HepG2 (cell line): ENCODE data around the gene RASAL1. TPM values are rescaled to one million over a fixed set of nuclear protein-coding genes. Genes with fewer than 3 reads are reported as not detected.

Source experiments
- ATAC-seq: fragments of 200-7000 bp; cut with Tn5 transposase; 3 replicates; pipeline ENCODE4 v1.9.1; 2020; ENCODE audit warnings: mild to moderate bottlenecking, moderate library complexity
- BruUV-seq: library from RNA; stranded (reverse); fragments of 400-500 nt; replicated peaks from 2 replicates; lab custom pipeline; 2021; lab: Mats Ljungman, UMichigan
- CTCF ChIA-PET: fragments of 300-600 bp; formaldehyde crosslinking; extraction: SDS; loops from one replicate; lab custom pipeline; 2021; ENCODE audit warnings: low total read pairs, inconsistent platforms, low intra/inter-chr PET ratio; lab: Yijun Ruan, JAX
- POLR2A ChIA-PET: fragments of 350-600 bp; sonication (Branson Sonifier 250); formaldehyde crosslinking; loops from one replicate; lab custom pipeline; 2020; ENCODE audit warnings: antibody characterized with exemption, inconsistent platforms; lab: Yijun Ruan, JAX
- DNase-seq: peaks from one replicate; pipeline ENCODE4 v3.0.0-alpha.2; 2015; ENCODE audit warnings: low spot score
- FAIRE-seq: peaks from 3 replicates; lab custom pipeline; 2011; peaks lifted over from hg19 to GRCh38; lab: Jason Lieb, UNC
- H2AFZ ChIP-seq: one replicate; pipeline ENCODE4 v1.6.1; 2011; ENCODE audit warnings: low read length, inconsistent platforms
- H3K27ac ChIP-seq: fragments of 300-600 bp; 3 replicates; pipeline ENCODE4 v1.8.0; 2011; ENCODE audit warnings: mixed run types, mild to moderate bottlenecking, mixed read lengths, low read length, inconsistent platforms; ENCODE audit not compliant: insufficient read depth; ENCODE audit errors: extremely low read length
- H3K27me3 ChIP-seq, 2 experiments: fragments of 200-600 bp in 1 of 2; 2 replicates in 1 of 2; 3 replicates in 1 of 2; pipeline versions ENCODE4 v1.6.0 to v1.8.0; 2011; ENCODE audit warnings: low read length in 2 of 2, mild to moderate bottlenecking in 2 of 2, moderate library complexity in 2 of 2, inconsistent platforms in 1 of 2; ENCODE audit not compliant: insufficient read depth in 2 of 2, control insufficient read depth in 1 of 2
- H3K36me3 ChIP-seq, 2 experiments: fragments of 200-600 bp in 1 of 2; replicated peaks in 1 of 2; 2 replicates in 1 of 2; 3 replicates in 1 of 2; pipeline versions ENCODE4 v1.5.1 to v1.8.0; 2011; ENCODE audit warnings: low read length in 2 of 2, inconsistent platforms in 1 of 2; ENCODE audit not compliant: insufficient read depth in 2 of 2, control insufficient read depth in 1 of 2
- H3K4me1 ChIP-seq: 2 replicates; pipeline ENCODE4 v1.5.1; 2012; ENCODE audit warnings: low read length, inconsistent platforms; ENCODE audit not compliant: insufficient read depth
- H3K4me2 ChIP-seq: 2 replicates; pipeline ENCODE4 v1.6.0; 2011; ENCODE audit warnings: low read depth, low read length, inconsistent platforms
- H3K4me3 ChIP-seq, 3 experiments: fragments of 200-600 bp in 1 of 3; sonication (generic), shearing (Covaris generic) in 1 of 3; replicated peaks in 1 of 3; 2 replicates each; pipeline ENCODE4 v1.5.1; 2011 to 2016; ENCODE audit warnings: low read length in 3 of 3, inconsistent platforms in 2 of 3, low read depth in 2 of 3, mild to moderate bottlenecking in 2 of 3, control low read depth in 1 of 3, mixed read lengths in 1 of 3; ENCODE audit not compliant: insufficient read depth in 1 of 3
- H3K79me2 ChIP-seq: one replicate; pipeline ENCODE4 v1.6.1; 2011; ENCODE audit warnings: low read length, inconsistent platforms; ENCODE audit not compliant: insufficient read depth
- H3K9ac ChIP-seq: 2 replicates; pipeline ENCODE4 v1.6.0; 2011; ENCODE audit warnings: mild to moderate bottlenecking, low read depth, low read length, inconsistent platforms; ENCODE audit not compliant: insufficient read depth
- H3K9me3 ChIP-seq: 2 replicates; pipeline ENCODE4 v1.5.1; 2012; ENCODE audit warnings: mild to moderate bottlenecking, low read length
- H4K20me1 ChIP-seq: 2 replicates; pipeline ENCODE4 v1.6.0; 2011; ENCODE audit warnings: inconsistent platforms, mild to moderate bottlenecking, low read length, moderate library complexity; ENCODE audit not compliant: insufficient read depth
- ATF3 ChIP-seq: sonication (generic); formaldehyde crosslinking; IDR thresholded peaks from 2 replicates; pipeline ENCODE4 v1.4.0; 2020; ENCODE audit warnings: missing genetic modification reagents
- CCAR2 ChIP-seq: fragments of 200-400 bp; formaldehyde crosslinking; optimal IDR thresholded peaks from 2 replicates; pipeline ENCODE3; 2018; ENCODE audit warnings: low read depth, mild to moderate bottlenecking, low read length, moderate library complexity
- CHD2 ChIP-seq: IDR thresholded peaks from 2 replicates; pipeline ENCODE4 v1.6.1; 2011; ENCODE audit warnings: low read depth, low read length, improper control_type of control experiment
- ESRRA ChIP-seq: sonication (generic); formaldehyde crosslinking; IDR thresholded peaks from 2 replicates; pipeline ENCODE4 v1.5.1; 2020; ENCODE audit warnings: mild to moderate bottlenecking, low read depth, missing genetic modification reagents
- FLYWCH1 ChIP-seq: sonication (generic); formaldehyde crosslinking; IDR thresholded peaks from 2 replicates; pipeline ENCODE4 v1.8.1; 2023; ENCODE audit warnings: mild to moderate bottlenecking, missing genetic modification reagents
- FOXK2 ChIP-seq: fragments of 450-650 bp; IDR thresholded peaks from 2 replicates; pipeline ENCODE4 v1.6.1; 2016
- FOXO1 ChIP-seq: sonication (generic); formaldehyde crosslinking; IDR thresholded peaks from 2 replicates; pipeline ENCODE4 v1.4.0; 2020; ENCODE audit warnings: missing genetic modification reagents
- GPN1 ChIP-seq: sonication (generic); formaldehyde crosslinking; IDR thresholded peaks from 2 replicates; pipeline ENCODE4 v1.5.1; 2020; ENCODE audit warnings: missing genetic modification reagents, borderline replicate concordance
- HOXA7 ChIP-seq: sonication (generic); formaldehyde crosslinking; IDR thresholded peaks from 2 replicates; pipeline ENCODE4 v1.8.1; 2022; ENCODE audit warnings: mild to moderate bottlenecking, missing genetic modification reagents, moderate library complexity
- NCOA2 ChIP-seq: sonication (generic); formaldehyde crosslinking; IDR thresholded peaks from 2 replicates; pipeline ENCODE4 v1.8.0; 2022; ENCODE audit warnings: inconsistent platforms
- PRMT3 ChIP-seq: sonication (generic); formaldehyde crosslinking; IDR thresholded peaks from 2 replicates; pipeline ENCODE4 v1.8.1; 2022; ENCODE audit warnings: low read depth, mild to moderate bottlenecking, moderate library complexity, missing genetic modification reagents, borderline replicate concordance
- RCOR2 ChIP-seq: IDR thresholded peaks from 2 replicates; pipeline ENCODE4 v1.6.1; 2016; ENCODE audit warnings: missing biosample characterization, missing genetic modification reagents
- SNRNP70 ChIP-seq: fragments of 200-400 bp; formaldehyde crosslinking; IDR thresholded peaks from 2 replicates; pipeline ENCODE4 v1.6.1; 2017; ENCODE audit warnings: mild to moderate bottlenecking, low read depth, low read length, moderate library complexity
- THAP11 ChIP-seq: IDR thresholded peaks from 2 replicates; pipeline ENCODE4 v1.6.1; 2016; ENCODE audit warnings: missing biosample characterization, missing genetic modification reagents
- ZBTB49 ChIP-seq: sonication (generic); formaldehyde crosslinking; IDR thresholded peaks from 2 replicates; pipeline ENCODE4 v1.4.0; 2020; ENCODE audit warnings: missing genetic modification reagents, borderline replicate concordance
- ZNF367 ChIP-seq: sonication (generic); formaldehyde crosslinking; IDR thresholded peaks from 2 replicates; pipeline ENCODE4 v1.4.0; 2020; ENCODE audit warnings: missing genetic modification reagents, borderline replicate concordance
- ZNF597 ChIP-seq: sonication (generic); formaldehyde crosslinking; IDR thresholded peaks from 2 replicates; pipeline ENCODE4 v1.5.0; 2020; ENCODE audit warnings: missing genetic modification reagents
- WGBS: methylation state at CpG from one replicate; pipeline ENCODE4 v1.1.6; 2017; ENCODE audit warnings: low lambda C conversion rate; 5-methylcytosine and 5-hydroxymethylcytosine counted together
- in situ Hi-C: cut with HindIII; loops from 2 replicates; pipeline ENCODE4 v1.10.0; 2017; ENCODE audit warnings: low pct_unique_long_range_greater_than_20kb; ENCODE audit not compliant: extremely low pct_ligation_motif_present
- intact Hi-C: fragments of 100-400 bp; cut with micrococcal nuclease; formaldehyde crosslinking; loops from one replicate; pipeline ENCODE4 v1.10.0; 2022; ENCODE audit not compliant: unreplicated experiment
- polyA plus RNA-seq, 8 experiments: library from polyadenylated mRNA; depleted of rRNA in 3 of 8; stranded (reverse) in 7 of 8; unstranded in 1 of 8; fragments of >200 nt; fragmentation: Illumina TruSeq in 4 of 8; extraction: Trizol in 4 of 8; gene quantifications; 2 replicates each; pipeline versions ENCODE4 v1.2.1 to v1.2.3, GENCODE V29; 2011 to 2016; ENCODE audit warnings: low read depth in 4 of 8, missing spikeins in 1 of 8, mixed read lengths in 1 of 8; ENCODE audit not compliant: insufficient read depth in 1 of 8
- total RNA-seq, 5 experiments: library from RNA; depleted of rRNA; stranded (reverse); fragments of >200 nt; fragmentation: Illumina TruSeq; extraction: Trizol; gene quantifications; 2 replicates each; pipeline ENCODE4 v1.2.3, GENCODE V29; 2016; ENCODE audit warnings: low read depth in 1 of 5

Gene RASAL1
- total and polyA plus RNA-seq, 2 of the 13 experiments (the other 11 are each of a cell fraction or from before 2014, with no cell fraction given): not detected

- TF ChIP-seq HOXA7: peak; percentile 34; the same call in 1 of the 2 replicates
- no peak for TF ChIP-seq FOXO1 (CRISPR knock-in tag)
- no peak for TF ChIP-seq GPN1 (CRISPR knock-in tag)
These were observed 39.2 kb upstream of the RASAL1 start (continued) for GRCh38 chr12:113174461-113175384.

- Histone ChIP-seq H3K27ac (no peak overlapping the region), H3K4me3 (no peak overlapping the region), H2AFZ (no peak overlapping the region), H3K79me2 (no peaks in the 10 kb centered on the region), H3K4me2 (no peak overlapping the region), H3K9me3 (no peaks in the 10 kb centered on the region), H3K4me1 (no peaks in the 10 kb centered on the region), H3K36me3 (peaks cover 48 to 77% of the 10 kb centered on the region in 2 experiments), H3K9ac (no peak overlapping the region), H3K27me3 (no peaks in the 10 kb centered on the region), H4K20me1 (peaks cover 4% of the 10 kb centered on the region; the same call in 1 of the 2 replicates)
- 98% methylated on average over 7 of the region's 7 CpGs for WGBS
- in situ Hi-C loops (no loop called here), intact Hi-C loops (no loop called here)
- DNase-seq: no peak
- FAIRE-seq: no peak
- BruUV-seq: no TSS peak
- no peak for ATAC-seq
- POLR2A ChIA-PET: no interaction called here
- CTCF ChIA-PET: interaction anchor here (2.3 kb wide), 1 partner anchor 124 kb away, joined by 20 read pairs; no protein-coding TSS in a partner anchor
- TF ChIP-seq ESRRA (CRISPR knock-in tag) (no peak), ZNF367 (no peak), CHD2 (no peak), FOXK2 (no peak), RCOR2 (CRISPR knock-in tag) (no peak), FLYWCH1 (CRISPR knock-in tag) (no peak), ATF3 (CRISPR knock-in tag) (no peak), THAP11 (CRISPR knock-in tag) (no peak), ZNF597 (CRISPR knock-in tag) (no peak), SNRNP70 (no peak), CCAR2 (no peak), NCOA2 (no peak), ZBTB49 (CRISPR knock-in tag) (no peak), PRMT3 (CRISPR knock-in tag) (no peak)
These were observed 37.6 kb upstream of the RASAL1 start for GRCh38 chr12:113173081-113173698.
